T-helper 9 cell (primary cell): ENCODE results near the gene NEDD9.

Experiments used
- DNase-seq: peaks from one replicate; pipeline ENCODE4 v3.0.0-alpha.2; 2020

Gene NEDD9

DNA sequence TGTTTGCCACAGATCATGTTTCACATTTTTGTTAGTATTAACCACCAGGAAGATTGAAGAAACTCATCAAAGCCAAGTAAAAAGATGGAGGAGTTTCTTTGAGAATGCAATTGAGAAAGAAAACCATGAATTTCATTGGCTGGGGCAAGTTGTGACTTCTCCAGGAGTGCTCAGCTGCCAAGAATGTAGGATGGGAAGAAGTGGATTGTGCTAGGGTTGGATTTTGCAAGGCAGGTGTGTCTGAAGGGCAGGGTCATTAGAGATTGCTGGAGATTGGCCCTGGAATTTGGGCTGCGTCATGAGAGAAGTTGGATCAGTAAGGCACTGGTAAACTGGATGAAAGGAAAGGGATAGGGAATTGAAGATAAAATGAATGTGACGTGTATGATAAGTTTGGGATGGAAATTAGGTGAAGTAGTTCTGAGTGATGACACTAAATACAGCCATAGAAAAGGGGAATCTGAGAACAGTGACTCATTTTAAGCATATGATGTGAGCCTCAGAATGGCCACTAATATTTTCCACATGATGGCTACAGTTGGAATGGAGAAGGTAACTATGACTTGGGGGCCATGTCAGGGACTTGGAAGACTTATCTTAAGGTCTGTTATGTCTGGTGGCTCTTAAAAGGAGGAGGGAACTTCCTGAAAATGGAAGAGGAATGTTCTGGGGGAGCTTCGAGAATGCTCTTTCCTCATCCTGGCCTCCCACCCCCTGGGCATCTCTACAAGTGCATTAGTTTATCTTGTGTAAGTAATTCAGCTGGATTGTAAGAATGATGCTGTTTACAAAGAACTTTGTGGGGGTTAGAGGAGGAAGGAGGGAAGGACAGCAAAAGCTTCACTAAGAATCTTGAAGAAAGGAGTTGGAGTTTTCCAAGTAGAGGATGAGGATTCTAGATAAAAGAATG, 93.2 kb downstream of the NEDD9 start:
- DNase-seq = no peak

DNA sequence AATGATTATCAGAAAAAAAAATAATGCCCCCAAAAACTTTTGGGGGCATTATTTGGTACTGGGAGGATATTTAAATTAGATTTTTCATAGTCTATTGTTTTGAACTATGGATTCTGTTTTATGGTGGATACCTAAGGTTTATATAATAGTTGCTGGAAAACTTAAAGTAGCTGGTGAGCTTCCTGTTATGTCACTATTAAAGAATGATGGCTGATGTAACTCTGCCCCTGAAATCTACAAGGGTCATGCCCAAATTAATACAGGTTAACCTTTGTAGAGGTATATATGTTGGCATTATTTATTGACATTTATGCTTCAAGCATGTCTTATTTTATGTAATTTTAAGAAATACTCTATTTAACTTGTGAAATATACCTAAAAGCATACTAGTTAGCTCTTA, 95.7 kb downstream of the NEDD9 start:
- no peak for DNase-seq
